DOHH2 (cell line): ENCODE data around the gene ZBTB49.

Source experiments
- CTCF ChIP-seq: fragments of 200-600 bp; sonication (generic); IDR thresholded peaks from one replicate; pipeline ENCODE4 v1.5.1; 2014; ENCODE audit warnings: antibody characterized with exemption, mild to moderate bottlenecking, low read depth, low read length; ENCODE audit not compliant: poor library complexity, severe bottlenecking
- EZH2phosphoT487 ChIP-seq: fragments of 200-600 bp; sonication (generic); IDR thresholded peaks from 2 replicates; pipeline ENCODE4 v1.6.1; 2017; ENCODE audit warnings: borderline replicate concordance, mild to moderate bottlenecking, antibody characterized with exemption, low read length, moderate library complexity, mixed read lengths

- TF ChIP-seq CTCF, result no peak
- no peak for TF ChIP-seq EZH2phosphoT487
Observed at GRCh38 chr4:4361883-4362282, 71.8 kb downstream of the ZBTB49 start.
